ENCODE results near the gene POLR2H. TPM values are rescaled to one million over a fixed set of nuclear protein-coding genes. Genes with fewer than 3 reads are reported as not detected.

The POLR2H gene
- polyA plus RNA-seq, 1 donor (not counting 4 experiments of a cell fraction or from before 2014, with no cell fraction given): 202 TPM

- H3K4me1 ChIP-seq (ENCODE audit: control insufficient read depth, extremely low read depth, insufficient read depth, low read length): no peaks in the 10 kb centered on the region
- H3K27ac ChIP-seq (ENCODE audit: control insufficient read depth, insufficient read depth, low read length): no peak overlapping the region
- no peak overlapping the region for H3K4me2 ChIP-seq (ENCODE audit: control insufficient read depth, extremely low read depth, insufficient read depth, low read depth, low read length)
- dilution Hi-C loops (cut with MboI; ENCODE audit: extremely low pct_ligation_motif_present, low sequenced_read_pairs): no loop called here
- no peak overlapping the region for H3K4me3 ChIP-seq (ENCODE audit: control insufficient read depth in 2 of 3, extremely low read depth in 1 of 3, insufficient read depth in 2 of 3, low read depth in 1 of 3, low read length in 3 of 3)
- peaks cover 72% of the 10 kb centered on the region for H3K27me3 ChIP-seq (ENCODE audit: control insufficient read depth, extremely low read depth, insufficient read depth, low read length)
- H3K9ac ChIP-seq (ENCODE audit: control insufficient read depth, extremely low read depth, insufficient read depth, low read length): no peak overlapping the region
- no peaks in the 10 kb centered on the region for H3K36me3 ChIP-seq (ENCODE audit: control insufficient read depth in 2 of 2, extremely low read depth in 1 of 2, insufficient read depth in 2 of 2, low read length in 2 of 2)
- H3K9me1 ChIP-seq (ENCODE audit: control insufficient read depth, extremely low read depth, insufficient read depth, low read length): no peaks in the 10 kb centered on the region
- DNase-seq (ENCODE audit: low read depth, low spot score) (no peak), FAIRE-seq (no peak)
- H3K79me2 ChIP-seq (ENCODE audit: control insufficient read depth, insufficient read depth, low read length): no peaks in the 10 kb centered on the region
- no peak overlapping the region for H2AFZ ChIP-seq (ENCODE audit: control insufficient read depth, low read length)
- TF ChIP-seq CTCF (optimal IDR thresholded peaks at IDR 0.05 in 1 of 3, IDR thresholded peaks at IDR 0.05 in 1 of 3, conservative IDR thresholded peaks at IDR 0.05 in 1 of 3; ENCODE audit: extremely low read depth in 1 of 3, insufficient read depth in 2 of 3, low read length in 3 of 3) (no peak), EZH2 (IDR thresholded peaks at IDR 0.05; ENCODE audit: low read length) (no peak)
- H4K20me1 ChIP-seq (ENCODE audit: control insufficient read depth, extremely low read depth, insufficient read depth, low read length): no peaks in the 10 kb centered on the region
- H3K9me3 ChIP-seq (ENCODE audit: control insufficient read depth, low read depth, low read length): no peaks in the 10 kb centered on the region
These were observed 15.9 kb downstream of the POLR2H start for GRCh38 chr3:184377374-184377773.

GRCh38 chr3:184377882-184378445 is 16.5 kb downstream of the POLR2H start, which contains the start of gene THPO:
TSS of gene THPO (minus strand) at chr3:184378207. CDS start at chr3:184376259, 1,948 bp downstream.
- H3K27me3 ChIP-seq (ENCODE audit: control insufficient read depth, extremely low read depth, insufficient read depth, low read length): peaks cover 78% of the 10 kb centered on the region
- no peak within 1 kb of the TSS for H3K27ac ChIP-seq (ENCODE audit: control insufficient read depth, insufficient read depth, low read length)
- H3K4me3 ChIP-seq (ENCODE audit: control insufficient read depth in 2 of 3, extremely low read depth in 1 of 3, insufficient read depth in 2 of 3, low read depth in 1 of 3, low read length in 3 of 3): no peak within 1 kb of the TSS
- H3K9me3 ChIP-seq (ENCODE audit: control insufficient read depth, low read depth, low read length): no peaks in the 10 kb centered on the region
- H3K9me1 ChIP-seq (ENCODE audit: control insufficient read depth, extremely low read depth, insufficient read depth, low read length): no peaks in the 10 kb centered on the region
- no peak for FAIRE-seq
- no peak within 1 kb of the TSS for H2AFZ ChIP-seq (ENCODE audit: control insufficient read depth, low read length)
- H3K79me2 ChIP-seq (ENCODE audit: control insufficient read depth, insufficient read depth, low read length): no peaks in the 10 kb centered on the region
- H4K20me1 ChIP-seq (ENCODE audit: control insufficient read depth, extremely low read depth, insufficient read depth, low read length): no peaks in the 10 kb centered on the region
- dilution Hi-C loops (cut with MboI; ENCODE audit: extremely low pct_ligation_motif_present, low sequenced_read_pairs): no loop called here
- no peak for DNase-seq (ENCODE audit: low read depth, low spot score)
- H3K36me3 ChIP-seq (ENCODE audit: control insufficient read depth in 2 of 2, extremely low read depth in 1 of 2, insufficient read depth in 2 of 2, low read length in 2 of 2): no peaks in the 10 kb centered on the region
- no peaks in the 10 kb centered on the region for H3K4me1 ChIP-seq (ENCODE audit: control insufficient read depth, extremely low read depth, insufficient read depth, low read length)
- TF ChIP-seq EZH2 (IDR thresholded peaks at IDR 0.05; ENCODE audit: low read length): no peak
- TF ChIP-seq CTCF (optimal IDR thresholded peaks at IDR 0.05 in 1 of 3, IDR thresholded peaks at IDR 0.05 in 1 of 3, conservative IDR thresholded peaks at IDR 0.05 in 1 of 3; ENCODE audit: extremely low read depth in 1 of 3, insufficient read depth in 2 of 3, low read length in 3 of 3): no peak
- no peak within 1 kb of the TSS for H3K9ac ChIP-seq (ENCODE audit: control insufficient read depth, extremely low read depth, insufficient read depth, low read length)
- no peak within 1 kb of the TSS for H3K4me2 ChIP-seq (ENCODE audit: control insufficient read depth, extremely low read depth, insufficient read depth, low read depth, low read length)
